Measurements from ENCODE around the gene CERS5.

CERS5 gene

DNA sequence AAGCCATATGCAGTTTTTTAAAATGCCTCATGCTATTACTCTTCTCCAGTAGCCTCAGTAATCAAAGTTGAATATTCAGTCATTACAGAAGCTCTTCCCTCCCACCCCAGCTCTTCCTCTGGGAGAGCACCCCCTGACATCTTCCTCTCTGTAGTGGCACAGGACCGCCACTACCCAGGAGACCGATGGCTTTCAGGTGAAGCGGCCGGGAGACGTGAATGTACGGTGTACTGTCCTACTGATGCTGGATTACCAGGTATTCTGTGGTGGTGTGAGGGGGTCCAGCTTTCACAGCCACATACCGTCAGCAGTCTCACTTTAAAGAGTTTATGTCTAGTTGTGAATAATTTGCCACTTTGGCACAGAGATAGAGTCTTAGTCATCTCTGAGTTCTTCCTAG lies 77.4 kb downstream of the CERS5 start:
- ChIA-PET POLR2A (no interaction called here), CTCF (interaction anchor here (0.6 to 1.0 kb wide), 3 partner anchors 11 to 22 kb away, joined by 3 read pairs; no protein-coding TSS in a partner anchor)
- TF ChIP-seq FOXM1 (IDR thresholded peaks at IDR 0.05; ENCODE audit: borderline replicate concordance), result no peak
- no peak for TF ChIP-seq ZNF384 (IDR thresholded peaks at IDR 0.05)
- TF ChIP-seq PKNOX1 (IDR thresholded peaks at IDR 0.05), result no peak
- no peak for TF ChIP-seq TARDBP (IDR thresholded peaks at IDR 0.05)
- TF ChIP-seq BHLHE40 (IDR thresholded peaks at IDR 0.05; ENCODE audit: borderline replicate concordance), result no peak
- TF ChIP-seq SP1 (IDR thresholded peaks at IDR 0.05), result no peak
- no peak for TF ChIP-seq L3MBTL2 (conservative IDR thresholded peaks at IDR 0.05)
- no peak for TF ChIP-seq HDGF (IDR thresholded peaks at IDR 0.05; ENCODE audit: borderline replicate concordance)
- no peak for TF ChIP-seq LEF1 (IDR thresholded peaks at IDR 0.05; ENCODE audit: borderline replicate concordance)
- TF ChIP-seq ELF4 (IDR thresholded peaks at IDR 0.05), result no peak
- no peak for TF ChIP-seq NFRKB (IDR thresholded peaks at IDR 0.05)
- TF ChIP-seq FOXK2 (IDR thresholded peaks at IDR 0.05), result no peak
- no peak for TF ChIP-seq FOXA1 (IDR thresholded peaks at IDR 0.05)
- TF ChIP-seq CTBP1 (IDR thresholded peaks at IDR 0.05; ENCODE audit: borderline replicate concordance), result no peak
- no peak for TF ChIP-seq SUZ12 (IDR thresholded peaks at IDR 0.05)
- TF ChIP-seq ARNT (IDR thresholded peaks at IDR 0.05), result no peak
- no peak for DNase-seq (ENCODE audit: extremely low spot score)

DNA sequence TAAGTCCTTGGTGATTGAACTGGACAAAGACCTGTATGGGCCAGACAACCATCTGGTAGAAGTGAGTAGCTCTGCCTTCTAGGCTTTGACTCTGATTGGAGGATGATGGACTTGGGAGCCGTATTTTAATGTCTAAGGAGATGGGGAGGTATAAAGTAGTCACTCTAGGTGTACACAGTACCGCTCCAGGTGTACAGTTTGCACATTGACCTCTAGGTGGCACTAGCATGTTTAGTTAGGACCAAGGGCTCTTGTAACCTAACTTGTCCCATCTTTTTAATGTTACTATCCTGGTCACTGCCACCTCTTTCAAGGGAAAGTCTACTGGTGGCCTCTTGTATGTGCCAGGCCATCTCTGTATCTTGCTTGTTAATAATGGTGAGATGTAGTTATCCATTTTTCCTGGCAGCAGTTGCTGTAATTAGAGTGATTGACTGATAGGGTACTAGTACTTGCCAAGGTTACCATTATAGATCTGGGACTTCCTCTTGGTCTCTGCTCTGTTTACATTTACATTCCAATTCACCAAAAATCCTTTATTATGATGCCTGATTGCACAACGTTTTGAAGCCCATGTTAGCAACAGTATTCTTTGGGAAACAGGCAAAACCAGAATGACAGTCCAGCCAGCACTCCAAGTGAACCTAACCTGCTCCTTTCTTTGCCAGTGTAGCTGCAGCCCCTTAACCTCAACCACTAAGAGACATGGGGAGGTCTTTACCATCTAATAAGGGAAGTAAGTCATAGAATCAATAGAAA lies 78.4 kb downstream of the CERS5 start:
- ChIA-PET POLR2A (interaction anchor here (0.7 kb wide), 1 partner anchor 22 kb away, joined by 3 read pairs; no protein-coding TSS in a partner anchor), CTCF (interaction anchor here (0.9 to 1.3 kb wide), 3 partner anchors 21 to 84 kb away, joined by 3 to 5 read pairs (median 3); no protein-coding TSS in a partner anchor)
- TF ChIP-seq NFRKB (IDR thresholded peaks at IDR 0.05) (no peak), SUZ12 (IDR thresholded peaks at IDR 0.05) (no peak), HDGF (IDR thresholded peaks at IDR 0.05; ENCODE audit: borderline replicate concordance) (no peak), FOXA1 (IDR thresholded peaks at IDR 0.05) (no peak), CTBP1 (IDR thresholded peaks at IDR 0.05; ENCODE audit: borderline replicate concordance) (no peak), L3MBTL2 (conservative IDR thresholded peaks at IDR 0.05) (no peak), ARNT (IDR thresholded peaks at IDR 0.05) (no peak), TARDBP (IDR thresholded peaks at IDR 0.05) (no peak), BHLHE40 (IDR thresholded peaks at IDR 0.05; ENCODE audit: borderline replicate concordance) (no peak)
- peak; percentile 59 for DNase-seq (ENCODE audit: extremely low spot score)

DNA sequence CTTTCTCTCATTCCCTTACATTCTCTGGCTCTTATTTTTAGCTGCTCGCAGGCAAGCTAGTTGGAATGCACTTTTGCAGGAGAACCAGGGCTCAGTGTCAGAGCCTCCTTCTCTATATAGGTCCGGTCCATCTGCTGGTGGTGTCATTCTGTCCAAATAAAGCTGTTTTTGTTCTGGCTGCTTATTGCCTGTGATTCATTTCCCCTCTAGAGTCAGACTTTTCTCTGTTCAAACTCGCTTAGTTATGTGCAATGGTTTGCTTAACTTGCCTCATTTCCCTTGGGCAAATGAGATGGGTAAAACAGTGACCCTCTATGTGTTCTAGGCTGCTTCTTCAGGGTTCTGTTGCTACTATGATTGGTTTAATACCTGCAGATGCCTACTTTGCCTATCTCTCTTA lies 79.2 kb downstream of the CERS5 start:
- no peak for DNase-seq (ENCODE audit: extremely low spot score)
- ChIA-PET CTCF (interaction anchor here (0.9 to 1.3 kb wide), 2 partner anchors 25 to 85 kb away, joined by 3 to 5 read pairs; no protein-coding TSS in a partner anchor), POLR2A (interaction anchor here (0.7 kb wide), 1 partner anchor 22 kb away, joined by 3 read pairs; no protein-coding TSS in a partner anchor)
- TF ChIP-seq ZNF384 (IDR thresholded peaks at IDR 0.05) (no peak), CTBP1 (IDR thresholded peaks at IDR 0.05; ENCODE audit: borderline replicate concordance) (no peak), NFRKB (IDR thresholded peaks at IDR 0.05) (no peak), PKNOX1 (IDR thresholded peaks at IDR 0.05) (no peak), SUZ12 (IDR thresholded peaks at IDR 0.05) (no peak), ARNT (IDR thresholded peaks at IDR 0.05) (no peak), FOXM1 (IDR thresholded peaks at IDR 0.05; ENCODE audit: borderline replicate concordance) (no peak), FOXA1 (IDR thresholded peaks at IDR 0.05) (no peak), BHLHE40 (IDR thresholded peaks at IDR 0.05; ENCODE audit: borderline replicate concordance) (no peak), HDGF (IDR thresholded peaks at IDR 0.05; ENCODE audit: borderline replicate concordance) (no peak), FOXK2 (IDR thresholded peaks at IDR 0.05) (no peak), LEF1 (IDR thresholded peaks at IDR 0.05; ENCODE audit: borderline replicate concordance) (no peak), L3MBTL2 (conservative IDR thresholded peaks at IDR 0.05) (no peak), ELF4 (IDR thresholded peaks at IDR 0.05) (no peak), SP1 (IDR thresholded peaks at IDR 0.05) (no peak)

DNA sequence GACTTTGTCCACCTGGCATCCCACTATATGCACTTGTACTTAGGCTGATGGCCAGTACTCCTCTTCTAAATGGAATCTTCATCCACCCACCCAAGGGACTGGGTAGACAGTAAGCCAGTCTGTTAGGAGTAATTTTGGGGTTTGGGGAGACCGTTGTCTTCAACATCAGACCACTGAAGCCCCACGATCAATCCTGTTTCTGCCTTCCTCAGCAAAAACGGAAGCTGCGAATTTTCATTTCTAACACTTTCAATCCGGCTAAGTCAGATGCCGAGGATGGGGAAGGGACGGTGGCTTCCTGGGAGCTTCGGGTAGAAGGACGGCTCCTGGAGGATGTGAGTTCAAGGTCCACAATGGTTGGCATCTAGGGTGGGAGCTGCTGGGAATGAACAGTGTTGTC lies 80.0 kb downstream of the CERS5 start:
- DNase-seq (ENCODE audit: extremely low spot score), result no peak
- CTCF ChIA-PET, result interaction anchor here (0.9 to 1.3 kb wide), 2 partner anchors 24 to 86 kb away, joined by 3 to 5 read pairs; no protein-coding TSS in a partner anchor
- TF ChIP-seq PKNOX1 (IDR thresholded peaks at IDR 0.05), result no peak
- TF ChIP-seq FOXA1 (IDR thresholded peaks at IDR 0.05), result no peak
- no peak for TF ChIP-seq BHLHE40 (IDR thresholded peaks at IDR 0.05; ENCODE audit: borderline replicate concordance)
- TF ChIP-seq FOXK2 (IDR thresholded peaks at IDR 0.05), result no peak
- TF ChIP-seq ZNF384 (IDR thresholded peaks at IDR 0.05), result no peak
- no peak for TF ChIP-seq CTBP1 (IDR thresholded peaks at IDR 0.05; ENCODE audit: borderline replicate concordance)
- TF ChIP-seq FOXM1 (IDR thresholded peaks at IDR 0.05; ENCODE audit: borderline replicate concordance), result no peak
- TF ChIP-seq LEF1 (IDR thresholded peaks at IDR 0.05; ENCODE audit: borderline replicate concordance), result no peak
- no peak for TF ChIP-seq TARDBP (IDR thresholded peaks at IDR 0.05)
- no peak for TF ChIP-seq HDGF (IDR thresholded peaks at IDR 0.05; ENCODE audit: borderline replicate concordance)
- TF ChIP-seq SP1 (IDR thresholded peaks at IDR 0.05), result no peak
- TF ChIP-seq ELF4 (IDR thresholded peaks at IDR 0.05), result no peak
- no peak for TF ChIP-seq SUZ12 (IDR thresholded peaks at IDR 0.05)
- no peak for TF ChIP-seq ARNT (IDR thresholded peaks at IDR 0.05)
- TF ChIP-seq L3MBTL2 (conservative IDR thresholded peaks at IDR 0.05), result no peak
- no peak for TF ChIP-seq NFRKB (IDR thresholded peaks at IDR 0.05)
- POLR2A ChIA-PET, result no interaction called here

DNA sequence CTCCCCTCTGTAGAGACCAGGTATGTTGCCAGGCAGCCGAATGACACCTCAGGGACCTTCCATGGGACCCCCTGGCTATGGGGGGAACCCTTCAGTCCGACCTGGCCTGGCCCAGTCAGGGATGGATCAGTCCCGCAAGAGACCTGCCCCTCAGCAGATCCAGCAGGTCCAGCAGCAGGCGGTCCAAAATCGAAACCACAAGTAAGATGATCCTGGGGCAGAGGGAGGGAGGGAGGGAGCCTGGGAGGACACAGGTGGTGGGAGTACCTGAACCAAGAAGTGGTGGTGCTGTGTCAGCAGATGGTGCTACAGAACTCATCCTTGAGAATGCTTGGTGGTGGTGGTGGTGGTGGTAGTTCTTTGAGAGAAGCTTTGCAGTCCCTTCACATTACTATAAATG lies 81.0 kb downstream of the CERS5 start:
- ChIA-PET POLR2A (interaction anchor here (1.7 to 2.6 kb wide), 5 partner anchors 12 to 90 kb away, joined by 4 to 56 read pairs (median 12); partner anchors contain the start of genes CERS5 and COX14), CTCF (interaction anchor here (0.7 kb wide), 1 partner anchor 119 kb away, joined by 3 read pairs; no protein-coding TSS in a partner anchor)
- no peak for DNase-seq (ENCODE audit: extremely low spot score)
- no peak for TF ChIP-seq ELF4 (IDR thresholded peaks at IDR 0.05)
- no peak for TF ChIP-seq BHLHE40 (IDR thresholded peaks at IDR 0.05; ENCODE audit: borderline replicate concordance)
- TF ChIP-seq L3MBTL2 (conservative IDR thresholded peaks at IDR 0.05), result no peak
- no peak for TF ChIP-seq FOXA1 (IDR thresholded peaks at IDR 0.05)
- no peak for TF ChIP-seq LEF1 (IDR thresholded peaks at IDR 0.05; ENCODE audit: borderline replicate concordance)
- no peak for TF ChIP-seq SP1 (IDR thresholded peaks at IDR 0.05)
- TF ChIP-seq NFRKB (IDR thresholded peaks at IDR 0.05), result no peak
- TF ChIP-seq FOXM1 (IDR thresholded peaks at IDR 0.05; ENCODE audit: borderline replicate concordance), result no peak
- TF ChIP-seq PKNOX1 (IDR thresholded peaks at IDR 0.05), result no peak
- no peak for TF ChIP-seq SUZ12 (IDR thresholded peaks at IDR 0.05)
- no peak for TF ChIP-seq FOXK2 (IDR thresholded peaks at IDR 0.05)
- no peak for TF ChIP-seq ZNF384 (IDR thresholded peaks at IDR 0.05)
- TF ChIP-seq TARDBP (IDR thresholded peaks at IDR 0.05), result no peak
- TF ChIP-seq HDGF (IDR thresholded peaks at IDR 0.05; ENCODE audit: borderline replicate concordance), result no peak
- TF ChIP-seq CTBP1 (IDR thresholded peaks at IDR 0.05; ENCODE audit: borderline replicate concordance), result no peak
- no peak for TF ChIP-seq ARNT (IDR thresholded peaks at IDR 0.05)

All from HEK293T (cell line).